A549 (cell line): ENCODE results near the gene UQCC2. TPM values are rescaled to one million over a fixed set of nuclear protein-coding genes. Genes with fewer than 3 reads are reported as not detected.

ENCODE experiments used
- ATAC-seq, 2 experiments: fragments of 200-7000 bp in 1 of 2; fragments of >200 bp in 1 of 2; cut with Nextera tagmentation in 1 of 2; cut with Tn5 transposase in 1 of 2; 3 replicates each; pipeline versions ENCODE4 v1.8.0 to v1.9.1; 2018 to 2020; ENCODE audit warnings: mild to moderate bottlenecking in 1 of 2, moderate library complexity in 1 of 2
- CTCF ChIA-PET: fragments of 300-600 bp; sonication (Branson Sonifier 250); formaldehyde crosslinking; extraction: SDS; loops from one replicate; lab custom pipeline; 2021; ENCODE audit warnings: antibody characterized with exemption, inconsistent platforms; lab: Yijun Ruan, JAX
- POLR2A ChIA-PET: fragments of 350-600 bp; formaldehyde crosslinking; extraction: SDS; loops from one replicate; lab custom pipeline; 2021; ENCODE audit warnings: antibody characterized with exemption, inconsistent platforms; lab: Yijun Ruan, JAX
- DNase-seq, 2 experiments: peaks; one replicate each; pipeline versions ENCODE4 v3.0.0 to v3.0.0-alpha.2; 2011 to 2016; ENCODE audit warnings: low read depth in 1 of 2, low spot score in 1 of 2
- FAIRE-seq: peaks from 2 replicates; lab custom pipeline; 2011; peaks lifted over from hg19 to GRCh38; lab: Jason Lieb, UNC
- H3K27ac ChIP-seq, 2 experiments: fragments of >200 bp; sonication (Bioruptor Twin); formaldehyde crosslinking; 3 replicates each; pipeline ENCODE4 v1.5.1; 2016 to 2017
- H3K4me1 ChIP-seq: fragments of >200 bp; sonication (Bioruptor Twin); formaldehyde crosslinking; 3 replicates; pipeline ENCODE4 v1.6.1; 2016
- H3K4me2 ChIP-seq: fragments of >200 bp; sonication (Bioruptor Twin); formaldehyde crosslinking; 3 replicates; pipeline ENCODE4 v1.6.1; 2016
- H3K4me3 ChIP-seq: fragments of >200 bp; sonication (Bioruptor Twin); formaldehyde crosslinking; 3 replicates; pipeline ENCODE4 v1.5.1; 2016
- H3K9me3 ChIP-seq: fragments of >200 bp; sonication (Bioruptor Twin); formaldehyde crosslinking; 3 replicates; pipeline ENCODE4 v1.6.1; 2016
- CBX2 ChIP-seq: fragments of 200-600 bp; sonication (generic); IDR thresholded peaks from 2 replicates; pipeline ENCODE4 v1.6.1; 2016; ENCODE audit warnings: low read depth, mild to moderate bottlenecking, borderline replicate concordance
- CHD2 ChIP-seq: fragments of 150-350 bp; IDR thresholded peaks from 2 replicates; pipeline ENCODE4 v1.6.1; 2014; ENCODE audit warnings: low read length; ENCODE audit not compliant: partially characterized antibody
- EHMT2 ChIP-seq: fragments of 200-600 bp; sonication (generic); IDR thresholded peaks from 2 replicates; pipeline ENCODE4 v1.6.1; 2016; ENCODE audit warnings: antibody characterized with exemption, low read depth, mild to moderate bottlenecking, moderate library complexity
- ELK1 ChIP-seq: fragments of 150-350 bp; IDR thresholded peaks from 2 replicates; pipeline ENCODE4 v1.6.1; 2014; ENCODE audit warnings: low read depth, mild to moderate bottlenecking, low read length
- EP300 ChIP-seq, 2 experiments: fragments of >200 bp; sonication (Bioruptor Twin); formaldehyde crosslinking; IDR thresholded peaks; 2 replicates in 1 of 2; 3 replicates in 1 of 2; pipeline ENCODE4 v1.6.1; 2016 to 2017
- ESRRA ChIP-seq: fragments of 150-350 bp; IDR thresholded peaks from 2 replicates; pipeline ENCODE4 v1.6.1; 2014; ENCODE audit warnings: mild to moderate bottlenecking, low read length, borderline replicate concordance
- FOSL2 ChIP-seq, 2 experiments: fragments of 450-650 bp in 1 of 2; fragments of >200 bp in 1 of 2; sonication (Bioruptor Twin) in 1 of 2; formaldehyde crosslinking; IDR thresholded peaks; 2 replicates each; pipeline versions ENCODE4 v1.5.0 to v1.6.1; 2016 to 2020; ENCODE audit warnings: mild to moderate bottlenecking in 1 of 2, moderate library complexity in 1 of 2
- FOXS1 ChIP-seq: fragments of 250-450 bp; sonication (Bioruptor Pico); IDR thresholded peaks from 2 replicates; pipeline ENCODE4 v1.5.0; 2020; ENCODE audit warnings: mild to moderate bottlenecking, moderate library complexity
- GATA3 ChIP-seq: IDR thresholded peaks from 2 replicates; pipeline ENCODE4 v1.6.1; 2012; ENCODE audit warnings: borderline replicate concordance
- HES2 ChIP-seq: fragments of >200 bp; sonication (Bioruptor Twin); formaldehyde crosslinking; IDR thresholded peaks from 2 replicates; pipeline ENCODE4 v1.6.1; 2016
- HOXB13 ChIP-seq: fragments of 250-450 bp; sonication (Bioruptor Pico); IDR thresholded peaks from 2 replicates; pipeline ENCODE4 v1.5.0; 2020; ENCODE audit warnings: low read depth, mild to moderate bottlenecking, moderate library complexity
- MAFK ChIP-seq: fragments of 450-650 bp; IDR thresholded peaks from 2 replicates; pipeline ENCODE4 v1.6.1; 2014; ENCODE audit not compliant: partially characterized antibody
- MAX ChIP-seq: IDR thresholded peaks from 2 replicates; pipeline ENCODE4 v1.6.1; 2012
- MAZ ChIP-seq: fragments of 150-350 bp; IDR thresholded peaks from 2 replicates; pipeline ENCODE4 v1.6.1; 2014; ENCODE audit warnings: antibody characterized with exemption, low read depth, low read length, borderline replicate concordance
- MYC ChIP-seq: IDR thresholded peaks from 2 replicates; pipeline ENCODE4 v1.6.1; 2012; ENCODE audit warnings: mild to moderate bottlenecking, inconsistent platforms, low read length, improper control_type of control experiment, borderline replicate concordance
- NPAS2 ChIP-seq: fragments of 250-450 bp; sonication (Bioruptor Pico); IDR thresholded peaks from 2 replicates; pipeline ENCODE4 v1.8.0; 2022; ENCODE audit warnings: mild to moderate bottlenecking, moderate library complexity, borderline replicate concordance
- PBX3 ChIP-seq: IDR thresholded peaks from 2 replicates; pipeline ENCODE4 v1.6.1; 2012
- POLR2AphosphoS2 ChIP-seq: conservative IDR thresholded peaks from 2 replicates; pipeline ENCODE4 v1.6.1; 2012; ENCODE audit warnings: low read length, improper control_type of control experiment, inconsistent platforms
- RAD21 ChIP-seq, 2 experiments: fragments of >200 bp in 1 of 2; sonication (Bioruptor Twin) in 1 of 2; formaldehyde crosslinking in 1 of 2; IDR thresholded peaks in 1 of 2; conservative IDR thresholded peaks in 1 of 2; 2 replicates in 1 of 2; 3 replicates in 1 of 2; pipeline ENCODE4 v1.6.1; 2012 to 2018; ENCODE audit warnings: inconsistent platforms in 1 of 2
- RCOR1 ChIP-seq: fragments of 150-350 bp; IDR thresholded peaks from 2 replicates; pipeline ENCODE4 v1.6.1; 2014; ENCODE audit warnings: antibody characterized with exemption, low read length, low read depth
- SREBF2 ChIP-seq: fragments of 450-650 bp; IDR thresholded peaks from 2 replicates; pipeline ENCODE4 v1.6.1; 2014; ENCODE audit warnings: mild to moderate bottlenecking, moderate library complexity
- TP53 ChIP-seq: fragments of 250-450 bp; sonication (Bioruptor Pico); IDR thresholded peaks from 2 replicates; pipeline ENCODE4 v1.5.0; 2021; ENCODE audit warnings: mild to moderate bottlenecking, moderate library complexity
- WGBS: methylation state at CpG from one replicate; pipeline ENCODE4 v1.1.6; 2017; ENCODE audit errors: missing lambda C conversion rate; 5-methylcytosine and 5-hydroxymethylcytosine counted together
- polyA plus RNA-seq, 4 experiments: library from polyadenylated mRNA; depleted of rRNA in 3 of 4; stranded (reverse); fragments of >200 nt; fragmentation: RNase III in 1 of 4; extraction: RNeasy Plus Mini Kit Qiagen cat#74134 plus additional on column Dnase treatment in 1 of 4; gene quantifications; 2 replicates in 3 of 4; 3 replicates in 1 of 4; pipeline ENCODE4 v1.2.3, GENCODE V29; 2011 to 2017
- TF ChIP-seq, protein P1 (sequence below): fragments of 200-600 bp; sonication (generic); IDR thresholded peaks from 2 replicates; pipeline ENCODE4 v1.6.1; 2016; ENCODE audit warnings: antibody characterized with exemption, mild to moderate bottlenecking, moderate library complexity

The UQCC2 gene
- polyA plus RNA-seq, 2 of the 4 experiments (the other 2 are of a cell fraction), result 65.5 to 82.0 TPM

GRCh38 chr6:33694977-33695376 lies 16.5 kb downstream of the UQCC2 start:
- no peak overlapping the region for H3K4me2 ChIP-seq
- no peak overlapping the region for H3K4me3 ChIP-seq
- H3K27ac ChIP-seq, result peak overlapping the region in 1 of 2 experiments; percentile 73; a peak in 3 of 6 replicates
- DNase-seq, result no peak
- ChIA-PET POLR2A (interaction anchor here (1.9 kb wide), 1 partner anchor 16 kb away, joined by 9 read pairs; the partner anchor contains the start of gene UQCC2), CTCF (interaction anchor here (0.6 to 3.7 kb wide), 7 partner anchors 8 to 109 kb away, joined by 3 to 15 read pairs (median 5); partner anchors contain the start of gene UQCC2)
- 0 out of 6 replicates have a peak, but pooled peaks of 1 of the 2 experiments have one; percentile 4 for ATAC-seq
- no peak for FAIRE-seq
- peaks cover 29% of the 10 kb centered on the region for H3K4me1 ChIP-seq
- no peaks in the 10 kb centered on the region for H3K9me3 ChIP-seq
- WGBS, result 93% methylated on average over 4 of the region's 5 CpGs
- TF ChIP-seq PBX3, result no peak
- no peak for TF ChIP-seq SREBF2
- TF ChIP-seq GATA3, result no peak
- no peak for TF ChIP-seq RAD21 (conservative IDR thresholded peaks at IDR 0.05 in 1 of 2, IDR thresholded peaks at IDR 0.05 in 1 of 2)
- TF ChIP-seq MAZ, result no peak
- TF ChIP-seq RCOR1, result no peak
- no peak for TF ChIP-seq MAFK
- TF ChIP-seq CHD2, result no peak
- no peak for TF ChIP-seq EP300 (IDR thresholded peaks at IDR 0.05)
- TF ChIP-seq HES2, result no peak
- TF ChIP-seq FOXS1 (CRISPR knock-in tag), result no peak
- no peak for TF ChIP-seq TP53
- no peak for TF ChIP-seq EHMT2
- TF ChIP-seq MYC, result no peak
- TF ChIP-seq HOXB13, result no peak
- no peak for TF ChIP-seq ESRRA
- no peak for TF ChIP-seq CBX2

GRCh38 chr6:33694401-33694931 lies 17.0 kb downstream of the UQCC2 start:
- no peak for FAIRE-seq
- Histone ChIP-seq H3K9me3 (no peaks in the 10 kb centered on the region), H3K4me2 (0 out of 3 replicates have a peak overlapping the region, but pooled peaks have one; percentile 2), H3K27ac (peak overlapping the region; percentile 14 to 73; a peak in 3 of 6 replicates), H3K4me3 (no peak overlapping the region)
- ChIA-PET POLR2A (interaction anchor here (1.9 kb wide), 1 partner anchor 17 kb away, joined by 9 read pairs; the partner anchor contains the start of gene UQCC2), CTCF (interaction anchor here (0.5 to 3.7 kb wide), 10 partner anchors 8 to 833 kb away, joined by 3 to 15 read pairs (median 5); partner anchors contain the start of genes BAK1 and UQCC2)
- peak in 1 of 2 experiments; percentile 33 for DNase-seq
- 39% methylated on average over 18 of the region's 19 CpGs for WGBS
- ATAC-seq, result peak in 1 of 2 experiments; percentile 7; a peak in 2 of 6 replicates
- TF ChIP-seq MAX (peak; percentile 34; the same call in 1 of the 2 replicates), POLR2AphosphoS2 (no peak)
- TF ChIP-seq, all 56 proteins: peak for 1
- H3K4me1 ChIP-seq, result peaks cover 29% of the 10 kb centered on the region

DNA sequence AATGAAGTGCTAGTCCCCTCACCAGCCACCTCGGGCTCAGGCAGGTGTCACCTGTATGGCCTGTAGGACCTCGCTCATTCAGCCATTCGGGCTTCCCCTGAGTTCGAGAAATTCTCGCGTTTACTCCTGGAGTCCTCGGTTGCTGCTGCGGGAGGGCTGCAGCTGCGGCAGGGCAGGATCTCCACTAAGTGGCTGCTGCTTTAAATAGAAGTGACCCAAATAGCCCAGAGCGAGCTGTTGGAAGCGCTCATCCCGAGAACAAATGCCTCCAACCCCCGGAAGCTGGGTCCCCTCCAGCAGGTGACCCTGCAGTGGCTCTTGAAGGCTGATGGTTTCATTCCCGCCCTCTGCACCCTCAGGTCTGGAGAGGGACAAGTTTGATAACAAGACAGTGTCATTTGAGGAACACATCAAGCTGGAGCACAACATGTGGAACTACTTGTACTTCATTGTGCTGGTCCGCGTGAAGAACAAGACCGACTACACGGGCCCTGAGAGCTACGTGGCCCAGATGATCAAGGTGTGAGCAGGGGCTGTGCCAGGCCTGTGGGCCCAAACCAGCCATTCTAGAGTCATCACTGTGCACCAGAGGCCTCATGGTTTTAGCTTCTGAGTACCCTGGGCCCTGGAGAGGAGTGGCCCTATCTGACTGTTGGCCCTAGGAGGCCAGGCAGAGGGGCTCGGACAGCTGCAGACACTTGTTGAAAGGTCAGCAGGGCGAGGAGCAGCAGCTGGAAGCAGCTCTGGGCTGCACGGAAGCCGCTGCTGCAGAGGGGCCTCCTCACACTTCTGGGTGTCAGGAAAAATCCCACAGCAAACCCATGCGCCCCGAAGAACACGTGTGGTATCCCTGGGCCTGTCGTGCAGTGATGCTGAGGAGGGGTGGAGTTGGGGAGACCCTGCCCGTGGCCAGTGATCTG lies 18.1 kb downstream of the UQCC2 start:
- Histone ChIP-seq H3K9me3 (no peaks in the 10 kb centered on the region), H3K4me1 (peaks cover 29% of the 10 kb centered on the region), H3K4me2 (no peak overlapping the region), H3K4me3 (no peak overlapping the region), H3K27ac (peak overlapping the region in 1 of 2 experiments; percentile 73; a peak in 3 of 6 replicates)
- ATAC-seq (peak in 1 of 2 experiments; percentile 8; a peak in 1 of 6 replicates), DNase-seq (no peak), FAIRE-seq (no peak)
- WGBS, result 90% methylated on average over 22 of the region's 28 CpGs
- TF ChIP-seq, protein P1, sequence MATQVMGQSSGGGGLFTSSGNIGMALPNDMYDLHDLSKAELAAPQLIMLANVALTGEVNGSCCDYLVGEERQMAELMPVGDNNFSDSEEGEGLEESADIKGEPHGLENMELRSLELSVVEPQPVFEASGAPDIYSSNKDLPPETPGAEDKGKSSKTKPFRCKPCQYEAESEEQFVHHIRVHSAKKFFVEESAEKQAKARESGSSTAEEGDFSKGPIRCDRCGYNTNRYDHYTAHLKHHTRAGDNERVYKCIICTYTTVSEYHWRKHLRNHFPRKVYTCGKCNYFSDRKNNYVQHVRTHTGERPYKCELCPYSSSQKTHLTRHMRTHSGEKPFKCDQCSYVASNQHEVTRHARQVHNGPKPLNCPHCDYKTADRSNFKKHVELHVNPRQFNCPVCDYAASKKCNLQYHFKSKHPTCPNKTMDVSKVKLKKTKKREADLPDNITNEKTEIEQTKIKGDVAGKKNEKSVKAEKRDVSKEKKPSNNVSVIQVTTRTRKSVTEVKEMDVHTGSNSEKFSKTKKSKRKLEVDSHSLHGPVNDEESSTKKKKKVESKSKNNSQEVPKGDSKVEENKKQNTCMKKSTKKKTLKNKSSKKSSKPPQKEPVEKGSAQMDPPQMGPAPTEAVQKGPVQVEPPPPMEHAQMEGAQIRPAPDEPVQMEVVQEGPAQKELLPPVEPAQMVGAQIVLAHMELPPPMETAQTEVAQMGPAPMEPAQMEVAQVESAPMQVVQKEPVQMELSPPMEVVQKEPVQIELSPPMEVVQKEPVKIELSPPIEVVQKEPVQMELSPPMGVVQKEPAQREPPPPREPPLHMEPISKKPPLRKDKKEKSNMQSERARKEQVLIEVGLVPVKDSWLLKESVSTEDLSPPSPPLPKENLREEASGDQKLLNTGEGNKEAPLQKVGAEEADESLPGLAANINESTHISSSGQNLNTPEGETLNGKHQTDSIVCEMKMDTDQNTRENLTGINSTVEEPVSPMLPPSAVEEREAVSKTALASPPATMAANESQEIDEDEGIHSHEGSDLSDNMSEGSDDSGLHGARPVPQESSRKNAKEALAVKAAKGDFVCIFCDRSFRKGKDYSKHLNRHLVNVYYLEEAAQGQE, result no peak
- TF ChIP-seq TP53 (no peak), FOSL2 (IDR thresholded peaks at IDR 0.05) (no peak), FOSL2 (CRISPR knock-in tag; IDR thresholded peaks at IDR 0.05) (no peak), ELK1 (no peak), NPAS2 (no peak)
- CTCF ChIA-PET, result interaction anchor here (1.2 to 3.7 kb wide), 8 partner anchors 9 to 113 kb away, joined by 3 to 15 read pairs (median 5); partner anchors contain the start of genes BAK1 and UQCC2
- POLR2A ChIA-PET, result interaction anchor here (0.5 to 1.9 kb wide), 3 partner anchors 18 to 22 kb away, joined by 3 to 9 read pairs (median 4); partner anchors contain the start of gene UQCC2
